ENCODE results near the gene TMEM164. TPM values are rescaled to one million over a fixed set of nuclear protein-coding genes. Genes with fewer than 3 reads are reported as not detected.
"Not testable (repeated sequence)": the region's sequence is repeated elsewhere in the genome, so short reads cannot be mapped to it uniquely, and the experiment has no call there.

Gene TMEM164
- polyA plus RNA-seq, 1 experiment = 12.9 TPM

- Histone ChIP-seq H3K4me3 (ENCODE audit: low read depth, low read length) (no peak overlapping the region), H3K27me3 (ENCODE audit: control insufficient read depth, insufficient read depth, low read length) (no peaks in the 10 kb centered on the region), H3K27ac (ENCODE audit: low read depth, low read length) (no peak overlapping the region), H3K9me3 (ENCODE audit: control insufficient read depth, insufficient read depth, low read length) (no peaks in the 10 kb centered on the region)
- POLR2A ChIA-PET = no interaction called here
- no peak for TF ChIP-seq CTCF (IDR thresholded peaks at IDR 0.05; ENCODE audit: low read depth, low read length)
- CTCF ChIA-PET = interaction anchor here (0.6 to 15.3 kb wide), 2 partner anchors 96 to 260 kb away, joined by 5 to 464 read pairs; no protein-coding TSS in a partner anchor
- DNase-seq (ENCODE audit: low read depth, low spot score) = no peak
These were observed 151.0 kb downstream of the TMEM164 start for GRCh38 chrX:110153896-110154295.

GRCh38 chrX:110154328-110154727 is 151.4 kb downstream of the TMEM164 start:
- H3K4me3 ChIP-seq (ENCODE audit: low read depth, low read length); H3K9me3 ChIP-seq (ENCODE audit: control insufficient read depth, insufficient read depth, low read length); H3K27ac ChIP-seq (ENCODE audit: low read depth, low read length); H3K27me3 ChIP-seq (ENCODE audit: control insufficient read depth, insufficient read depth, low read length); DNase-seq (ENCODE audit: low read depth, low spot score); POLR2A ChIA-PET: not testable (repeated sequence)
- CTCF ChIA-PET = interaction anchor here (15.3 kb wide), 1 partner anchor 259 kb away, joined by 464 read pairs; no protein-coding TSS in a partner anchor

- H3K9me3 ChIP-seq (ENCODE audit: control insufficient read depth, insufficient read depth, low read length) = no peaks in the 10 kb centered on the region
- CTCF ChIA-PET = interaction anchor here (0.6 to 15.3 kb wide), 25 partner anchors 9 to 258 kb away, joined by 3 to 464 read pairs (median 4); partner anchors contain the start of gene RTL9
- no peak overlapping the region for H3K4me3 ChIP-seq (ENCODE audit: low read depth, low read length)
- TF ChIP-seq CTCF (IDR thresholded peaks at IDR 0.05; ENCODE audit: low read depth, low read length) = no peak
- H3K27me3 ChIP-seq (ENCODE audit: control insufficient read depth, insufficient read depth, low read length) = no peaks in the 10 kb centered on the region
- no peak overlapping the region for H3K27ac ChIP-seq (ENCODE audit: low read depth, low read length)
- POLR2A ChIA-PET = no interaction called here
- DNase-seq (ENCODE audit: low read depth, low spot score) = no peak
These were observed 152.8 kb downstream of the TMEM164 start for GRCh38 chrX:110155759-110156158.

- ChIA-PET POLR2A (no interaction called here), CTCF (interaction anchor here (0.6 to 15.3 kb wide), 28 partner anchors 9 to 293 kb away, joined by 3 to 464 read pairs (median 4); partner anchors contain the start of gene RTL9)
- DNase-seq (ENCODE audit: low read depth, low spot score) = no peak
- peak; percentile 46 for TF ChIP-seq CTCF (IDR thresholded peaks at IDR 0.05; ENCODE audit: low read depth, low read length)
- H3K4me3 ChIP-seq (ENCODE audit: low read depth, low read length) = no peak overlapping the region
- H3K27ac ChIP-seq (ENCODE audit: low read depth, low read length) = no peak overlapping the region
- H3K27me3 ChIP-seq (ENCODE audit: control insufficient read depth, insufficient read depth, low read length) = no peaks in the 10 kb centered on the region
- no peaks in the 10 kb centered on the region for H3K9me3 ChIP-seq (ENCODE audit: control insufficient read depth, insufficient read depth, low read length)
These were observed 153.3 kb downstream of the TMEM164 start for GRCh38 chrX:110156167-110156754.

- H3K27ac ChIP-seq (ENCODE audit: low read depth, low read length) = no peak overlapping the region
- no peaks in the 10 kb centered on the region for H3K9me3 ChIP-seq (ENCODE audit: control insufficient read depth, insufficient read depth, low read length)
- H3K27me3 ChIP-seq (ENCODE audit: control insufficient read depth, insufficient read depth, low read length) = no peaks in the 10 kb centered on the region
- no peak for DNase-seq (ENCODE audit: low read depth, low spot score)
- TF ChIP-seq CTCF (IDR thresholded peaks at IDR 0.05; ENCODE audit: low read depth, low read length) = no peak
- CTCF ChIA-PET = interaction anchor here (1.1 to 15.3 kb wide), 8 partner anchors 8 to 292 kb away, joined by 3 to 464 read pairs (median 6); no protein-coding TSS in a partner anchor
- H3K4me3 ChIP-seq (ENCODE audit: low read depth, low read length) = no peak overlapping the region
- POLR2A ChIA-PET = no interaction called here
These were observed 154.5 kb downstream of the TMEM164 start for GRCh38 chrX:110157444-110157843.
